ENCODE results near the gene TAB2. TPM values are rescaled to one million over a fixed set of nuclear protein-coding genes. Genes with fewer than 3 reads are reported as not detected.
A peak's percentile ranks its signal among the peaks of the same experiment; 100 is the strongest.

Gene TAB2
- total RNA-seq, 2 experiments from 2014 or later = 121 to 123 TPM

DNA sequence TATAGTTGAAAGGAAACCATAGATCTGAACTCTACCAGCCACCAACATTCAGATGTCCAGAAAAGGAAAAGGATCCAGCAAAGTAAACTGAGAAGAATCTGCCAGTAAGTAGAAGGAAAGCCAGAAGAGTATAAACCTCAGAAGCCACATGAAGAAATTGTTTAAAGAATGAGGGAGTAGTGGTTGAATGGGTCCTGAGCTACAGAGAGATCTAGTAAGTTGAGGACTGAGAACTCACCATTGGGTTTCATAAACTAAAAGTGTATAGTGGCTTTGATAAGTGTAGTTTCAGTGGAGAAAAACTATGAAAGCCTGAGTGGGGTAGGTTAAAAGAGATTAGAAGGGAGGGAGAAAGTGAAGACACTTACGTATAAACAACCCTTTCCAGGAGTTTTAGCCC lies 50.6 kb downstream of the TAB2 start:
- Mint-ChIP-seq H3K4me1 (ENCODE audit: low read depth) (peaks cover 26% of the 10 kb centered on the region), H3K27ac (no peak overlapping the region), H3K36me3 (ENCODE audit: low read depth) (peaks cover 42% of the 10 kb centered on the region), H3K27me3 (no peaks in the 10 kb centered on the region), H3K9me3 (no peaks in the 10 kb centered on the region), H3K4me3 (no peak overlapping the region)
- ChIA-PET CTCF (interaction anchor here (0.6 to 1.1 kb wide), 2 partner anchors 29 to 270 kb away, joined by 4 read pairs; no protein-coding TSS in a partner anchor), POLR2A (interaction anchor here (1.5 kb wide), 1 partner anchor 51 kb away, joined by 3 read pairs; the partner anchor contains the start of gene TAB2)
- DNase-seq (peak in 1 of 14 experiments; percentile 22), ATAC-seq (ENCODE audit: poor library complexity) (no peak)
- Histone ChIP-seq H3K36me3 (ENCODE audit: insufficient read depth, low read length) (peaks cover 25% of the 10 kb centered on the region), H3K9me3 (ENCODE audit: control insufficient read depth in 1 of 2, insufficient read depth in 1 of 2, low read length in 2 of 2) (no peaks in the 10 kb centered on the region), H3K27ac (ENCODE audit: low read depth in 1 of 2, low read length in 2 of 2) (no peak overlapping the region), H3K4me1 (ENCODE audit: insufficient read depth, low read length) (peaks cover 24% of the 10 kb centered on the region), H3K27me3 (ENCODE audit: control insufficient read depth in 1 of 2, insufficient read depth in 2 of 2, low read length in 2 of 2) (no peaks in the 10 kb centered on the region), H3K4me3 (ENCODE audit: low read length) (no peak overlapping the region)
- intact Hi-C loops (cut with DNase I, micrococcal nuclease) = loop anchor here (5.0 kb wide), 2 partner anchors 51 to 286 kb away; partner anchors contain the start of gene TAB2 (in 1 of the 2)
- TF ChIP-seq, protein P1, sequence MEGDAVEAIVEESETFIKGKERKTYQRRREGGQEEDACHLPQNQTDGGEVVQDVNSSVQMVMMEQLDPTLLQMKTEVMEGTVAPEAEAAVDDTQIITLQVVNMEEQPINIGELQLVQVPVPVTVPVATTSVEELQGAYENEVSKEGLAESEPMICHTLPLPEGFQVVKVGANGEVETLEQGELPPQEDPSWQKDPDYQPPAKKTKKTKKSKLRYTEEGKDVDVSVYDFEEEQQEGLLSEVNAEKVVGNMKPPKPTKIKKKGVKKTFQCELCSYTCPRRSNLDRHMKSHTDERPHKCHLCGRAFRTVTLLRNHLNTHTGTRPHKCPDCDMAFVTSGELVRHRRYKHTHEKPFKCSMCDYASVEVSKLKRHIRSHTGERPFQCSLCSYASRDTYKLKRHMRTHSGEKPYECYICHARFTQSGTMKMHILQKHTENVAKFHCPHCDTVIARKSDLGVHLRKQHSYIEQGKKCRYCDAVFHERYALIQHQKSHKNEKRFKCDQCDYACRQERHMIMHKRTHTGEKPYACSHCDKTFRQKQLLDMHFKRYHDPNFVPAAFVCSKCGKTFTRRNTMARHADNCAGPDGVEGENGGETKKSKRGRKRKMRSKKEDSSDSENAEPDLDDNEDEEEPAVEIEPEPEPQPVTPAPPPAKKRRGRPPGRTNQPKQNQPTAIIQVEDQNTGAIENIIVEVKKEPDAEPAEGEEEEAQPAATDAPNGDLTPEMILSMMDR (IDR thresholded peaks at IDR 0.05) = no peak

DNA sequence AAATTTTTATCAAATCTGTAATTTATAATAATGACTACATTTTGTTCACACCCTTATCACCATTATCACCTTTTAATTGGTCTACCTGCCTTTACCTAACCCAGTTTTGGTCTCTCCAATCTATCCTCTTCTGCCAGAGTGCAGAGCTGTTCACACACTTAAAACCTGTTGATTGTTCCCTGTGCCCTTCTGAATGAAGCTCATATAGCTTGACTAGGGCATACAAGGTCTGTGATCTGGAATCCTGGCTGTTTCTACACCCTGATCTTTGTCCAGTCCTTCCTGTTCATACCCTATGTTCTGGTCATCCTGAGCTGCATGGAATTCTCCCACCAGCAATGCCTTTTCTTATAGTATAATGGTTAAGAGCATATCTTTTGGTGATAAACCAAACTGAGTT lies 53.6 kb downstream of the TAB2 start:
- H3K36me3 ChIP-seq (ENCODE audit: insufficient read depth, low read length) = peaks cover 38% of the 10 kb centered on the region
- POLR2A ChIA-PET = interaction anchor here (1.1 kb wide), 1 partner anchor 53 kb away, joined by 3 read pairs; the partner anchor contains the start of gene TAB2
- ATAC-seq (ENCODE audit: poor library complexity) (no peak), DNase-seq (no peak)
- H3K27ac ChIP-seq (ENCODE audit: low read depth in 1 of 2, low read length in 2 of 2) = no peak overlapping the region
- H3K4me3 Mint-ChIP-seq = no peak overlapping the region
- peaks cover 61% of the 10 kb centered on the region for H3K36me3 Mint-ChIP-seq (ENCODE audit: low read depth)
- no peak overlapping the region for H3K4me3 ChIP-seq (ENCODE audit: low read length)
- H3K27ac Mint-ChIP-seq = no peak overlapping the region
- intact Hi-C loops (cut with DNase I, micrococcal nuclease) = no loop called here
- no peaks in the 10 kb centered on the region for H3K27me3 ChIP-seq (ENCODE audit: control insufficient read depth in 1 of 2, insufficient read depth in 2 of 2, low read length in 2 of 2)
- CTCF ChIA-PET = interaction anchor here (0.7 to 1.0 kb wide), 2 partner anchors 24 to 343 kb away, joined by 3 read pairs; no protein-coding TSS in a partner anchor
- no peaks in the 10 kb centered on the region for H3K27me3 Mint-ChIP-seq
- no peaks in the 10 kb centered on the region for H3K9me3 ChIP-seq (ENCODE audit: control insufficient read depth in 1 of 2, insufficient read depth in 1 of 2, low read length in 2 of 2)
- no peaks in the 10 kb centered on the region for H3K9me3 Mint-ChIP-seq
- TF ChIP-seq, protein P1 (IDR thresholded peaks at IDR 0.05) = no peak
- peaks cover 16% of the 10 kb centered on the region for H3K4me1 ChIP-seq (ENCODE audit: insufficient read depth, low read length)
- H3K4me1 Mint-ChIP-seq (ENCODE audit: low read depth) = peaks cover 53% of the 10 kb centered on the region

DNA sequence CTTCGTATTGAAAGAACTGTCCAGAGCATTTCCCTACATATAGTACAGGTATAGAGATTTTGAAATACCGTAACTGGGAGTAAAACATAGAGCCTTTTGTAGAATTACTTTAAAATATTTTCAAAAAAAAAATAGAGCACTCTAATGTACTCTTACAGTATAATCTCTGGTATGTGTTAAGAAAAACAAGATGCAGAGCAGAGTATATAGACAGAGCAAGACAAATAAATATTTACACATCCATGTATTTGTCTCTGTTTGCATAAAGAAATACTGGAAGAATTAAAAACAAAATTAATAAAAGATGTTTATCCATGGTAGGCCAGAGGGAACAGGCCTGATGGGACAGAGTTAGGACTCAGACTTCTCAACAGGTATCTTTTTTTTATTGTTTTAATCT lies 54.5 kb downstream of the TAB2 start:
- Histone ChIP-seq H3K36me3 (ENCODE audit: insufficient read depth, low read length) (peaks cover 41% of the 10 kb centered on the region), H3K4me3 (ENCODE audit: low read length) (no peak overlapping the region), H3K4me1 (ENCODE audit: insufficient read depth, low read length) (peaks cover 14% of the 10 kb centered on the region), H3K27ac (ENCODE audit: low read depth in 1 of 2, low read length in 2 of 2) (no peak overlapping the region), H3K27me3 (ENCODE audit: control insufficient read depth in 1 of 2, insufficient read depth in 2 of 2, low read length in 2 of 2) (no peaks in the 10 kb centered on the region), H3K9me3 (ENCODE audit: control insufficient read depth in 1 of 2, insufficient read depth in 1 of 2, low read length in 2 of 2) (no peaks in the 10 kb centered on the region)
- Mint-ChIP-seq H3K27ac (no peak overlapping the region), H3K36me3 (ENCODE audit: low read depth) (peaks cover 68% of the 10 kb centered on the region), H3K9me3 (no peaks in the 10 kb centered on the region), H3K4me1 (ENCODE audit: low read depth) (peaks cover 60% of the 10 kb centered on the region), H3K4me3 (no peak overlapping the region), H3K27me3 (no peaks in the 10 kb centered on the region)
- intact Hi-C loops (cut with DNase I, micrococcal nuclease) = no loop called here
- no peak for ATAC-seq (ENCODE audit: poor library complexity)
- DNase-seq = no peak
- TF ChIP-seq, protein P1 (IDR thresholded peaks at IDR 0.05) = no peak
- ChIA-PET POLR2A (interaction anchor here (1.1 kb wide), 1 partner anchor 54 kb away, joined by 3 read pairs; the partner anchor contains the start of gene TAB2), CTCF (interaction anchor here (0.9 kb wide), 1 partner anchor 16 kb away, joined by 3 read pairs; no protein-coding TSS in a partner anchor)

Measured in CD4-positive, alpha-beta T cell (primary cell).